HEK293 (cell line): ENCODE data around the gene MASP1.
A peak's percentile ranks its signal among the peaks of the same experiment; 100 is the strongest.

Source experiments
- CTCF ChIA-PET: fragments of 350-600 bp; formaldehyde crosslinking; extraction: SDS; loops from one replicate; lab custom pipeline; 2021; ENCODE audit warnings: antibody characterized with exemption; lab: Yijun Ruan, JAX
- POLR2A ChIA-PET: fragments of 300-600 bp; formaldehyde crosslinking; extraction: SDS; loops from one replicate; lab custom pipeline; 2020; ENCODE audit warnings: antibody characterized with exemption, inconsistent platforms; lab: Yijun Ruan, JAX
- H3K27ac ChIP-seq: fragments of 200-500 bp; sonication (Bioruptor generic); 2 replicates; pipeline ENCODE4 v1.5.1; 2014; ENCODE audit warnings: low read depth, low read length, control low read depth, inconsistent platforms; ENCODE audit errors: extremely low read depth
- H3K36me3 ChIP-seq, 2 experiments: fragments of 200-500 bp in 1 of 2; sonication (Bioruptor generic) in 1 of 2; 1 replicate in 1 of 2; 2 replicates in 1 of 2; pipeline ENCODE4 v1.5.1; 2014 to 2017; ENCODE audit warnings: inconsistent platforms in 2 of 2, low read length in 2 of 2; ENCODE audit not compliant: control insufficient read depth in 2 of 2, insufficient read depth in 1 of 2
- H3K4me1 ChIP-seq: fragments of 200-500 bp; sonication (Bioruptor generic); 2 replicates; pipeline ENCODE4 v1.5.1; 2014; ENCODE audit warnings: mild to moderate bottlenecking, low read length, inconsistent platforms; ENCODE audit not compliant: control insufficient read depth, insufficient read depth
- H3K4me3 ChIP-seq: 2 replicates; pipeline ENCODE4 v1.5.1; 2011; ENCODE audit warnings: low read depth, mild to moderate bottlenecking, control low read depth, low read length, moderate library complexity
- H3K9me3 ChIP-seq: fragments of 200-500 bp; sonication (Bioruptor generic); 2 replicates; pipeline ENCODE4 v1.5.1; 2014; ENCODE audit warnings: low read depth, low read length, inconsistent platforms; ENCODE audit not compliant: control insufficient read depth, insufficient read depth
- CTCF ChIP-seq: fragments of 450-650 bp; formaldehyde crosslinking; IDR thresholded peaks from 2 replicates; pipeline ENCODE4 v1.5.1; 2016; ENCODE audit warnings: missing biosample characterization, missing genetic modification characterization
- GLI2 ChIP-seq: fragments of 450-650 bp; formaldehyde crosslinking; IDR thresholded peaks from 2 replicates; pipeline ENCODE4; 2017; ENCODE audit warnings: missing biosample characterization, missing genetic modification characterization, low read depth, borderline replicate concordance
- IKZF3 ChIP-seq: fragments of 450-650 bp; IDR thresholded peaks from 2 replicates; pipeline ENCODE4 v1.5.0; 2018; ENCODE audit warnings: missing biosample characterization, mild to moderate bottlenecking, missing genetic modification characterization, moderate library complexity
- OSR2 ChIP-seq: fragments of 450-650 bp; formaldehyde crosslinking; IDR thresholded peaks from 2 replicates; pipeline ENCODE4 v1.5.1; 2016; ENCODE audit warnings: missing biosample characterization, missing genetic modification characterization
- SP3 ChIP-seq: fragments of 450-650 bp; formaldehyde crosslinking; IDR thresholded peaks from 2 replicates; pipeline ENCODE4 v1.5.1; 2016; ENCODE audit warnings: missing biosample characterization, missing genetic modification characterization
- ZBTB44 ChIP-seq: fragments of 450-650 bp; IDR thresholded peaks from 2 replicates; pipeline ENCODE4 v1.5.1; 2018; ENCODE audit warnings: missing biosample characterization, mild to moderate bottlenecking, missing genetic modification characterization
- ZNF114 ChIP-seq: fragments of 450-650 bp; formaldehyde crosslinking; IDR thresholded peaks from 2 replicates; pipeline ENCODE4 v1.5.0; 2017; ENCODE audit warnings: missing biosample characterization, missing genetic modification characterization
- ZNF2 ChIP-seq: fragments of 450-650 bp; formaldehyde crosslinking; IDR thresholded peaks from 2 replicates; pipeline ENCODE4 v1.5.1; 2016; ENCODE audit warnings: missing biosample characterization, missing genetic modification characterization
- ZNF23 ChIP-seq: fragments of 450-650 bp; formaldehyde crosslinking; IDR thresholded peaks from 2 replicates; pipeline ENCODE4 v1.5.1; 2016; ENCODE audit warnings: missing biosample characterization, missing genetic modification characterization, borderline replicate concordance
- ZNF280D ChIP-seq: fragments of 450-650 bp; formaldehyde crosslinking; IDR thresholded peaks from 2 replicates; pipeline ENCODE4 v1.5.1; 2016; ENCODE audit warnings: missing biosample characterization, missing genetic modification characterization
- ZNF335 ChIP-seq: fragments of 450-650 bp; formaldehyde crosslinking; conservative IDR thresholded peaks from 2 replicates; pipeline ENCODE4 v1.5.1; 2016; ENCODE audit warnings: missing biosample characterization, missing genetic modification characterization
- ZNF426 ChIP-seq: fragments of 450-650 bp; formaldehyde crosslinking; IDR thresholded peaks from 2 replicates; pipeline ENCODE4 v1.5.1; 2017; ENCODE audit warnings: missing biosample characterization, missing genetic modification characterization, mild to moderate bottlenecking, inconsistent platforms, moderate library complexity
- ZNF488 ChIP-seq: fragments of 450-650 bp; formaldehyde crosslinking; IDR thresholded peaks from 2 replicates; pipeline ENCODE4 v1.5.1; 2016; ENCODE audit warnings: missing biosample characterization, missing genetic modification characterization
- ZNF518A ChIP-seq: fragments of 450-650 bp; formaldehyde crosslinking; conservative IDR thresholded peaks from 2 replicates; pipeline ENCODE4 v1.5.1; 2016; ENCODE audit warnings: low read depth, missing biosample characterization, missing genetic modification characterization
- ZNF580 ChIP-seq: fragments of 450-650 bp; formaldehyde crosslinking; IDR thresholded peaks from 2 replicates; pipeline ENCODE4 v1.5.1; 2016; ENCODE audit warnings: missing biosample characterization, missing genetic modification characterization
- ZNF624 ChIP-seq: fragments of 450-650 bp; formaldehyde crosslinking; IDR thresholded peaks from 2 replicates; pipeline ENCODE4 v1.5.1; 2017; ENCODE audit warnings: missing biosample characterization, missing genetic modification characterization
- ZNF654 ChIP-seq: fragments of 450-650 bp; formaldehyde crosslinking; IDR thresholded peaks from 2 replicates; pipeline ENCODE4 v1.5.1; 2016; ENCODE audit warnings: low read depth, missing biosample characterization, missing genetic modification characterization
- ZNF658 ChIP-seq: fragments of 450-650 bp; formaldehyde crosslinking; IDR thresholded peaks from 2 replicates; pipeline ENCODE4; 2016; ENCODE audit warnings: missing biosample characterization, missing genetic modification characterization
- ZSCAN16 ChIP-seq: fragments of 450-650 bp; formaldehyde crosslinking; IDR thresholded peaks from 2 replicates; pipeline ENCODE4 v1.5.1; 2016; ENCODE audit warnings: missing biosample characterization, missing genetic modification characterization

MASP1 gene

GRCh38 chr3:187318819-187319616 is 27.5 kb upstream of the MASP1 start:
- POLR2A ChIA-PET: no interaction called here
- Histone ChIP-seq H3K36me3 (no peaks in the 10 kb centered on the region), H3K9me3 (no peaks in the 10 kb centered on the region), H3K4me3 (peak overlapping the region; percentile 31), H3K27ac (no peak overlapping the region), H3K4me1 (no peaks in the 10 kb centered on the region)
- CTCF ChIA-PET: interaction anchor here (0.5 to 10.3 kb wide), 81 partner anchors 9 to 1910 kb away, joined by 3 to 407 read pairs (median 5); partner anchors contain the start of genes RPL39L and RTP2
- TF ChIP-seq SP3 (no peak), ZNF335 (tag by site-specific recombination) (peak; percentile 76), ZSCAN16 (tag by site-specific recombination) (no peak), IKZF3 (tag by site-specific recombination) (peak; percentile 40; the same call in 1 of the 2 replicates), ZNF2 (0 out of 2 replicates have a peak, but pooled peaks have one; percentile 22), CTCF (peak; percentile 49), OSR2 (tag by site-specific recombination) (no peak), ZNF426 (tag by site-specific recombination) (no peak), GLI2 (tag by site-specific recombination) (no peak), ZNF518A (tag by site-specific recombination) (peak; percentile 44; the same call in 1 of the 2 replicates), ZNF654 (peak; percentile 77), ZNF488 (tag by site-specific recombination) (no peak)
- TF ChIP-seq, all 188 proteins: peak for 6

GRCh38 chr3:187315872-187316271 is 24.3 kb upstream of the MASP1 start:
- Histone ChIP-seq H3K4me1 (no peaks in the 10 kb centered on the region), H3K27ac (no peak overlapping the region), H3K36me3 (no peaks in the 10 kb centered on the region), H3K9me3 (no peaks in the 10 kb centered on the region), H3K4me3 (no peak overlapping the region)
- CTCF ChIA-PET: interaction anchor here (0.7 to 10.3 kb wide), 5 partner anchors 56 to 399 kb away, joined by 3 to 407 read pairs (median 89); no protein-coding TSS in a partner anchor
- POLR2A ChIA-PET: no interaction called here
- TF ChIP-seq ZNF23 (tag by site-specific recombination): no peak
- TF ChIP-seq ZNF580 (tag by site-specific recombination): no peak
- no peak for TF ChIP-seq ZNF624 (tag by site-specific recombination)
- no peak for TF ChIP-seq ZNF280D
- TF ChIP-seq ZNF114 (tag by site-specific recombination): no peak
- TF ChIP-seq ZBTB44 (tag by site-specific recombination): no peak
- TF ChIP-seq ZNF658 (tag by site-specific recombination): no peak
- no peak for TF ChIP-seq ZNF426 (tag by site-specific recombination)
